Measurements from ENCODE around the gene R3HDML. TPM values are rescaled to one million over a fixed set of nuclear protein-coding genes. Genes with fewer than 3 reads are reported as not detected.

Gene R3HDML
- total and polyA plus RNA-seq, 2 of the 13 experiments (the other 11 are each of a cell fraction or from before 2014, with no cell fraction given) = not detected

DNA sequence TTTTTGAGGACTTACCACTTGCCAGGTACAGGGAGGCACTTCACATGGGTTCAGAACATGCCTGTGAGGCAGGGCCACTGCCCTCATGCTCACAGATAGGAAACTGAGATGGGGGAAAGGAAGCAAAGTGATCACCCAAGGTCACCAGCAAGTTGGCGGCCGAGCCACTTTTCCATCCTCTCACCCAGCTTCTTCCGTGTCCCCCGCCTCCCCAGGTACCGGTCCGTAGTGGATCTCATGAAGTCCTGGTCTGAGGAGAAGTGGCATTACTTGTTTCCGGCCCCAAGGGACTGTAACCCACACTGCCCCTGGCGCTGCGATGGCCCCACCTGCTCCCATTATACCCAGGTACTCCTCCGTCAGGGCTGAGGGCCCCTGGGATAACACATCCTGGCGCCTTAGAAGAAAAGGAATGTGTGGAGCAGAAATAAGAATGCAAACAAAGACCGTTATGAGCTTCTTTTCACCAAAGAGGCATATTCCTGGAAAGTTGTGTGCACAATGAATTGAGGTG is 6.4 kb downstream of the R3HDML start:
- no peak overlapping the region for H3K4me2 ChIP-seq (ENCODE audit: low read depth, low read length)
- in situ Hi-C loops (cut with HindIII; ENCODE audit: extremely low pct_ligation_motif_present, low pct_unique_long_range_greater_than_20kb) (no loop called here), intact Hi-C loops (cut with micrococcal nuclease; ENCODE audit: unreplicated experiment) (no loop called here)
- H3K79me2 ChIP-seq (ENCODE audit: insufficient read depth, low read length) = no peaks in the 10 kb centered on the region
- no peak overlapping the region for H3K4me3 ChIP-seq (replicated peaks in 1 of 3; ENCODE audit: insufficient read depth in 1 of 3, low read depth in 2 of 3, low read length in 3 of 3)
- BruUV-seq (replicated peaks) = no TSS peak
- peaks cover 12% of the 10 kb centered on the region for H3K4me1 ChIP-seq (ENCODE audit: insufficient read depth, low read length)
- FAIRE-seq (no peak), DNase-seq (ENCODE audit: low spot score) (no peak), ATAC-seq (no peak)
- no peak overlapping the region for H3K27ac ChIP-seq (ENCODE audit: extremely low read length, insufficient read depth, low read length)
- no peak overlapping the region for H2AFZ ChIP-seq (ENCODE audit: low read length)
- no peak overlapping the region for H3K9ac ChIP-seq (ENCODE audit: insufficient read depth, low read depth, low read length)
- 88% methylated on average over 12 of the region's 12 CpGs for WGBS (ENCODE audit: low lambda C conversion rate)
- H3K36me3 ChIP-seq (replicated peaks in 1 of 2; ENCODE audit: control insufficient read depth in 1 of 2, insufficient read depth in 2 of 2, low read length in 2 of 2) = no peaks in the 10 kb centered on the region
- TF ChIP-seq HOXA7 (CRISPR knock-in tag; IDR thresholded peaks at IDR 0.05) (no peak), PITX1 (CRISPR knock-in tag; IDR thresholded peaks at IDR 0.05) (no peak), ZSCAN29 (CRISPR knock-in tag; conservative IDR thresholded peaks at IDR 0.05) (no peak), ZBTB21 (CRISPR knock-in tag; IDR thresholded peaks at IDR 0.05) (no peak), ZNF251 (CRISPR knock-in tag; IDR thresholded peaks at IDR 0.05) (no peak), EHMT2 (IDR thresholded peaks at IDR 0.05; ENCODE audit: borderline replicate concordance, low read depth, low read length) (no peak), TBP (CRISPR knock-in tag; IDR thresholded peaks at IDR 0.05) (no peak)
- TF ChIP-seq, protein P1, sequence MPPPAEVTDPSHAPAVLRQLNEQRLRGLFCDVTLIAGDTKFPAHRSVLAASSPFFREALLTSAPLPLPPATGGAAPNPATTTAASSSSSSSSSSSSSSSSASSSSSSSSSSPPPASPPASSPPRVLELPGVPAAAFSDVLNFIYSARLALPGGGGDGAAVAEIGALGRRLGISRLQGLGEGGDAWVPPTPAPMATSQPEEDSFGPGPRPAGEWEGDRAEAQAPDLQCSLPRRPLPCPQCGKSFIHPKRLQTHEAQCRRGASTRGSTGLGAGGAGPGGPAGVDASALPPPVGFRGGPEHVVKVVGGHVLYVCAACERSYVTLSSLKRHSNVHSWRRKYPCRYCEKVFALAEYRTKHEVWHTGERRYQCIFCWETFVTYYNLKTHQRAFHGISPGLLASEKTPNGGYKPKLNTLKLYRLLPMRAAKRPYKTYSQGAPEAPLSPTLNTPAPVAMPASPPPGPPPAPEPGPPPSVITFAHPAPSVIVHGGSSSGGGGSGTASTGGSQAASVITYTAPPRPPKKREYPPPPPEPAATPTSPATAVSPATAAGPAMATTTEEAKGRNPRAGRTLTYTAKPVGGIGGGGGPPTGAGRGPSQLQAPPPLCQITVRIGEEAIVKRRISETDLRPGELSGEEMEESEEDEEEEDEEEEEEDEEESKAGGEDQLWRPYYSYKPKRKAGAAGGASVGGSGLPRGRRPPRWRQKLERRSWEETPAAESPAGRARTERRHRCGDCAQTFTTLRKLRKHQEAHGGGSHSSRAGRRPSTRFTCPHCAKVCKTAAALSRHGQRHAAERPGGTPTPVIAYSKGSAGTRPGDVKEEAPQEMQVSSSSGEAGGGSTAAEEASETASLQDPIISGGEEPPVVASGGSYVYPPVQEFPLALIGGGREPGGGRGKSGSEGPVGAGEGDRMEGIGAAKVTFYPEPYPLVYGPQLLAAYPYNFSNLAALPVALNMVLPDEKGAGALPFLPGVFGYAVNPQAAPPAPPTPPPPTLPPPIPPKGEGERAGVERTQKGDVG (CRISPR knock-in tag; IDR thresholded peaks at IDR 0.05; ENCODE audit: borderline replicate concordance) = no peak
- TF ChIP-seq, protein P2, sequence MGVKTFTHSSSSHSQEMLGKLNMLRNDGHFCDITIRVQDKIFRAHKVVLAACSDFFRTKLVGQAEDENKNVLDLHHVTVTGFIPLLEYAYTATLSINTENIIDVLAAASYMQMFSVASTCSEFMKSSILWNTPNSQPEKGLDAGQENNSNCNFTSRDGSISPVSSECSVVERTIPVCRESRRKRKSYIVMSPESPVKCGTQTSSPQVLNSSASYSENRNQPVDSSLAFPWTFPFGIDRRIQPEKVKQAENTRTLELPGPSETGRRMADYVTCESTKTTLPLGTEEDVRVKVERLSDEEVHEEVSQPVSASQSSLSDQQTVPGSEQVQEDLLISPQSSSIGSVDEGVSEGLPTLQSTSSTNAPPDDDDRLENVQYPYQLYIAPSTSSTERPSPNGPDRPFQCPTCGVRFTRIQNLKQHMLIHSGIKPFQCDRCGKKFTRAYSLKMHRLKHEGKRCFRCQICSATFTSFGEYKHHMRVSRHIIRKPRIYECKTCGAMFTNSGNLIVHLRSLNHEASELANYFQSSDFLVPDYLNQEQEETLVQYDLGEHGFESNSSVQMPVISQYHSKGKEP (CRISPR knock-in tag; IDR thresholded peaks at IDR 0.05) = no peak
- H4K20me1 ChIP-seq (ENCODE audit: insufficient read depth, low read length) = no peaks in the 10 kb centered on the region
- ChIA-PET POLR2A (interaction anchor here (1.7 kb wide), 1 partner anchor 13 kb away, joined by 6 read pairs; the partner anchor contains the start of gene HNF4A), CTCF (ENCODE audit: low intra/inter-chr PET ratio, low total read pairs) (no interaction called here)
- 0 out of 5 replicates have a peak, but pooled peaks cover 0 to under 1% of the 10 kb centered on the region in 2 experiments for H3K27me3 ChIP-seq (ENCODE audit: control insufficient read depth in 1 of 2, insufficient read depth in 2 of 2, low read length in 2 of 2)
- H3K9me3 ChIP-seq (ENCODE audit: low read length) = no peaks in the 10 kb centered on the region

Measured in HepG2 (cell line).